Activated CD4-positive, alpha-beta T cell treated with anti-CD3 and anti-CD28 coated beads, Interleukin-2, amount 10 ng/mL, durations not matched to agents 7 days and 5 days (primary cell): ENCODE results near the gene PCLO. TPM values are rescaled to one million over a fixed set of nuclear protein-coding genes. Genes with fewer than 3 reads are reported as not detected.
"Not testable (repeated sequence)": the region's sequence is repeated elsewhere in the genome, so short reads cannot be mapped to it uniquely, and the experiment has no call there.

Experiments
- CTCF ChIA-PET: fragments of 350-600 bp; sonication (Branson Sonifier 250); formaldehyde crosslinking; loops from one replicate; lab custom pipeline; 2021; ENCODE audit warnings: antibody characterized with exemption; lab: Charles Lee
- POLR2A ChIA-PET: fragments of 350-600 bp; sonication (Branson Sonifier 250); formaldehyde crosslinking; loops from one replicate; lab custom pipeline; 2021; ENCODE audit warnings: antibody characterized with exemption; lab: Charles Lee
- DNase-seq: peaks from one replicate; pipeline ENCODE4 v3.0.0-alpha.2; 2020
- H3K27ac Mint-ChIP-seq: one replicate; pipeline ENCODE4 v1.8.0; 2021; ENCODE audit warnings: mild to moderate bottlenecking, moderate library complexity, mixed read lengths
- H3K27me3 Mint-ChIP-seq: one replicate; pipeline ENCODE4 v1.8.0; 2021; ENCODE audit warnings: mixed read lengths
- H3K36me3 Mint-ChIP-seq: one replicate; pipeline ENCODE4 v1.8.0; 2021; ENCODE audit warnings: low read depth, mixed read lengths
- H3K4me1 Mint-ChIP-seq: one replicate; pipeline ENCODE4 v1.8.0; 2021; ENCODE audit warnings: mixed read lengths
- H3K4me3 Mint-ChIP-seq: one replicate; pipeline ENCODE4 v1.8.0; 2021; ENCODE audit warnings: mild to moderate bottlenecking, moderate library complexity, mixed read lengths
- H3K9me3 Mint-ChIP-seq: one replicate; pipeline ENCODE4 v1.8.0; 2021; ENCODE audit warnings: mixed read lengths
- total RNA-seq, 2 experiments: library from RNA; stranded (reverse); gene quantifications; one replicate each; pipeline ENCODE4 v1.2.3, GENCODE V29; 2021

PCLO gene
- total RNA-seq, 2 experiments from 2014 or later: not detected

GRCh38 chr7:82894341-82894740 lies 268.3 kb downstream of the PCLO start:
- H3K27ac Mint-ChIP-seq, H3K4me3 Mint-ChIP-seq, CTCF ChIA-PET, DNase-seq, H3K36me3 Mint-ChIP-seq, H3K4me1 Mint-ChIP-seq, POLR2A ChIA-PET, H3K27me3 Mint-ChIP-seq, H3K9me3 Mint-ChIP-seq: not testable (repeated sequence)

- CTCF ChIA-PET: no interaction called here
- Mint-ChIP-seq H3K27ac (no peak overlapping the region), H3K9me3 (no peaks in the 10 kb centered on the region), H3K27me3 (no peaks in the 10 kb centered on the region), H3K4me1 (no peaks in the 10 kb centered on the region), H3K4me3 (no peak overlapping the region), H3K36me3 (no peaks in the 10 kb centered on the region)
- no peak for DNase-seq
- POLR2A ChIA-PET: no interaction called here
These were observed 276.4 kb downstream of the PCLO start for GRCh38 chr7:82886324-82886723.

- Mint-ChIP-seq H3K9me3 (no peaks in the 10 kb centered on the region), H3K27me3 (no peaks in the 10 kb centered on the region), H3K4me1 (no peaks in the 10 kb centered on the region), H3K27ac (no peak overlapping the region), H3K4me3 (no peak overlapping the region), H3K36me3 (no peaks in the 10 kb centered on the region)
- no peak for DNase-seq
- ChIA-PET CTCF (no interaction called here), POLR2A (no interaction called here)
These were observed 296.8 kb downstream of the PCLO start for GRCh38 chr7:82865856-82866255.

GRCh38 chr7:82859106-82859850 lies 303.4 kb downstream of the PCLO start:
- H3K4me1 Mint-ChIP-seq: no peaks in the 10 kb centered on the region
- no peak overlapping the region for H3K27ac Mint-ChIP-seq
- H3K9me3 Mint-ChIP-seq: peaks cover 3% of the 10 kb centered on the region
- DNase-seq: no peak
- POLR2A ChIA-PET: no interaction called here
- CTCF ChIA-PET: no interaction called here
- H3K36me3 Mint-ChIP-seq: no peaks in the 10 kb centered on the region
- H3K4me3 Mint-ChIP-seq: no peak overlapping the region
- H3K27me3 Mint-ChIP-seq: no peaks in the 10 kb centered on the region

GRCh38 chr7:82851121-82851520 lies 311.6 kb downstream of the PCLO start:
- no peak for DNase-seq
- ChIA-PET POLR2A (no interaction called here), CTCF (no interaction called here)
- no peak overlapping the region for H3K27ac Mint-ChIP-seq
- no peaks in the 10 kb centered on the region for H3K4me1 Mint-ChIP-seq
- no peaks in the 10 kb centered on the region for H3K36me3 Mint-ChIP-seq
- peaks cover 3% of the 10 kb centered on the region for H3K9me3 Mint-ChIP-seq
- H3K27me3 Mint-ChIP-seq: no peaks in the 10 kb centered on the region
- no peak overlapping the region for H3K4me3 Mint-ChIP-seq

- Mint-ChIP-seq H3K36me3 (no peaks in the 10 kb centered on the region), H3K4me3 (no peak overlapping the region), H3K4me1 (no peaks in the 10 kb centered on the region), H3K27me3 (no peaks in the 10 kb centered on the region), H3K9me3 (no peaks in the 10 kb centered on the region), H3K27ac (no peak overlapping the region)
- POLR2A ChIA-PET: no interaction called here
- no peak for DNase-seq
- CTCF ChIA-PET: no interaction called here
These were observed 320.9 kb downstream of the PCLO start for GRCh38 chr7:82841828-82842227.

- CTCF ChIA-PET: no interaction called here
- H3K9me3 Mint-ChIP-seq: no peaks in the 10 kb centered on the region
- DNase-seq: no peak
- H3K27me3 Mint-ChIP-seq: no peaks in the 10 kb centered on the region
- H3K4me3 Mint-ChIP-seq: no peak overlapping the region
- POLR2A ChIA-PET: no interaction called here
- no peaks in the 10 kb centered on the region for H3K4me1 Mint-ChIP-seq
- no peaks in the 10 kb centered on the region for H3K36me3 Mint-ChIP-seq
- no peak overlapping the region for H3K27ac Mint-ChIP-seq
These were observed 322.6 kb downstream of the PCLO start for GRCh38 chr7:82840061-82840460.

GRCh38 chr7:82839555-82839954 lies 323.1 kb downstream of the PCLO start:
- H3K27me3 Mint-ChIP-seq: no peaks in the 10 kb centered on the region
- POLR2A ChIA-PET: no interaction called here
- no peak overlapping the region for H3K27ac Mint-ChIP-seq
- H3K4me1 Mint-ChIP-seq: no peaks in the 10 kb centered on the region
- H3K36me3 Mint-ChIP-seq: no peaks in the 10 kb centered on the region
- H3K4me3 Mint-ChIP-seq: no peak overlapping the region
- CTCF ChIA-PET: no interaction called here
- no peaks in the 10 kb centered on the region for H3K9me3 Mint-ChIP-seq
- no peak for DNase-seq

- H3K27me3 Mint-ChIP-seq: no peaks in the 10 kb centered on the region
- ChIA-PET CTCF (no interaction called here), POLR2A (no interaction called here)
- no peak for DNase-seq
- no peaks in the 10 kb centered on the region for H3K36me3 Mint-ChIP-seq
- no peak overlapping the region for H3K27ac Mint-ChIP-seq
- H3K4me1 Mint-ChIP-seq: no peaks in the 10 kb centered on the region
- no peaks in the 10 kb centered on the region for H3K9me3 Mint-ChIP-seq
- H3K4me3 Mint-ChIP-seq: no peak overlapping the region
These were observed 323.6 kb downstream of the PCLO start for GRCh38 chr7:82839063-82839462.

- POLR2A ChIA-PET: no interaction called here
- no peak overlapping the region for H3K4me3 Mint-ChIP-seq
- no peaks in the 10 kb centered on the region for H3K9me3 Mint-ChIP-seq
- no peaks in the 10 kb centered on the region for H3K4me1 Mint-ChIP-seq
- CTCF ChIA-PET: no interaction called here
- no peak overlapping the region for H3K27ac Mint-ChIP-seq
- no peaks in the 10 kb centered on the region for H3K36me3 Mint-ChIP-seq
- H3K27me3 Mint-ChIP-seq: no peaks in the 10 kb centered on the region
- DNase-seq: no peak
These were observed 324.4 kb downstream of the PCLO start for GRCh38 chr7:82838314-82838713.

GRCh38 chr7:82823073-82823472 lies 339.6 kb downstream of the PCLO start:
- Mint-ChIP-seq H3K27me3 (no peaks in the 10 kb centered on the region), H3K4me1 (no peaks in the 10 kb centered on the region), H3K27ac (no peak overlapping the region), H3K36me3 (no peaks in the 10 kb centered on the region), H3K9me3 (no peaks in the 10 kb centered on the region), H3K4me3 (no peak overlapping the region)
- ChIA-PET POLR2A (no interaction called here), CTCF (no interaction called here)
- no peak for DNase-seq

GRCh38 chr7:82821037-82821436 lies 341.6 kb downstream of the PCLO start:
- no peaks in the 10 kb centered on the region for H3K36me3 Mint-ChIP-seq
- ChIA-PET POLR2A (no interaction called here), CTCF (no interaction called here)
- no peaks in the 10 kb centered on the region for H3K27me3 Mint-ChIP-seq
- no peaks in the 10 kb centered on the region for H3K4me1 Mint-ChIP-seq
- no peak for DNase-seq
- no peak overlapping the region for H3K4me3 Mint-ChIP-seq
- H3K27ac Mint-ChIP-seq: no peak overlapping the region
- H3K9me3 Mint-ChIP-seq: no peaks in the 10 kb centered on the region

- Mint-ChIP-seq H3K4me1 (no peaks in the 10 kb centered on the region), H3K27me3 (no peaks in the 10 kb centered on the region), H3K4me3 (no peak overlapping the region), H3K9me3 (no peaks in the 10 kb centered on the region), H3K36me3 (no peaks in the 10 kb centered on the region), H3K27ac (no peak overlapping the region)
- ChIA-PET CTCF (no interaction called here), POLR2A (no interaction called here)
- no peak for DNase-seq
These were observed 344.5 kb downstream of the PCLO start for GRCh38 chr7:82818171-82818570.

- CTCF ChIA-PET: no interaction called here
- POLR2A ChIA-PET: no interaction called here
- no peak for DNase-seq
- Mint-ChIP-seq H3K27ac (no peak overlapping the region), H3K27me3 (no peaks in the 10 kb centered on the region), H3K9me3 (no peaks in the 10 kb centered on the region), H3K36me3 (no peaks in the 10 kb centered on the region), H3K4me3 (no peak overlapping the region), H3K4me1 (no peaks in the 10 kb centered on the region)
These were observed 346.4 kb downstream of the PCLO start for GRCh38 chr7:82816272-82816671.
